Measurements from ENCODE around the gene CTNNA2.

The CTNNA2 gene

GRCh38 chr2:80638783-80639182, 1125.9 kb downstream of the CTNNA2 start:
- TF ChIP-seq ZBTB7A (IDR thresholded peaks at IDR 0.05; ENCODE audit: low read depth), result no peak
- no peak for TF ChIP-seq TEAD4 (IDR thresholded peaks at IDR 0.05)
- TF ChIP-seq, protein P1, sequence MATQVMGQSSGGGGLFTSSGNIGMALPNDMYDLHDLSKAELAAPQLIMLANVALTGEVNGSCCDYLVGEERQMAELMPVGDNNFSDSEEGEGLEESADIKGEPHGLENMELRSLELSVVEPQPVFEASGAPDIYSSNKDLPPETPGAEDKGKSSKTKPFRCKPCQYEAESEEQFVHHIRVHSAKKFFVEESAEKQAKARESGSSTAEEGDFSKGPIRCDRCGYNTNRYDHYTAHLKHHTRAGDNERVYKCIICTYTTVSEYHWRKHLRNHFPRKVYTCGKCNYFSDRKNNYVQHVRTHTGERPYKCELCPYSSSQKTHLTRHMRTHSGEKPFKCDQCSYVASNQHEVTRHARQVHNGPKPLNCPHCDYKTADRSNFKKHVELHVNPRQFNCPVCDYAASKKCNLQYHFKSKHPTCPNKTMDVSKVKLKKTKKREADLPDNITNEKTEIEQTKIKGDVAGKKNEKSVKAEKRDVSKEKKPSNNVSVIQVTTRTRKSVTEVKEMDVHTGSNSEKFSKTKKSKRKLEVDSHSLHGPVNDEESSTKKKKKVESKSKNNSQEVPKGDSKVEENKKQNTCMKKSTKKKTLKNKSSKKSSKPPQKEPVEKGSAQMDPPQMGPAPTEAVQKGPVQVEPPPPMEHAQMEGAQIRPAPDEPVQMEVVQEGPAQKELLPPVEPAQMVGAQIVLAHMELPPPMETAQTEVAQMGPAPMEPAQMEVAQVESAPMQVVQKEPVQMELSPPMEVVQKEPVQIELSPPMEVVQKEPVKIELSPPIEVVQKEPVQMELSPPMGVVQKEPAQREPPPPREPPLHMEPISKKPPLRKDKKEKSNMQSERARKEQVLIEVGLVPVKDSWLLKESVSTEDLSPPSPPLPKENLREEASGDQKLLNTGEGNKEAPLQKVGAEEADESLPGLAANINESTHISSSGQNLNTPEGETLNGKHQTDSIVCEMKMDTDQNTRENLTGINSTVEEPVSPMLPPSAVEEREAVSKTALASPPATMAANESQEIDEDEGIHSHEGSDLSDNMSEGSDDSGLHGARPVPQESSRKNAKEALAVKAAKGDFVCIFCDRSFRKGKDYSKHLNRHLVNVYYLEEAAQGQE (IDR thresholded peaks at IDR 0.05; ENCODE audit: low read depth), result no peak
- TF ChIP-seq NFIC (IDR thresholded peaks at IDR 0.05), result no peak
- no peak for TF ChIP-seq RAD21 (IDR thresholded peaks at IDR 0.05; ENCODE audit: low read depth)
- TF ChIP-seq, protein P2, sequence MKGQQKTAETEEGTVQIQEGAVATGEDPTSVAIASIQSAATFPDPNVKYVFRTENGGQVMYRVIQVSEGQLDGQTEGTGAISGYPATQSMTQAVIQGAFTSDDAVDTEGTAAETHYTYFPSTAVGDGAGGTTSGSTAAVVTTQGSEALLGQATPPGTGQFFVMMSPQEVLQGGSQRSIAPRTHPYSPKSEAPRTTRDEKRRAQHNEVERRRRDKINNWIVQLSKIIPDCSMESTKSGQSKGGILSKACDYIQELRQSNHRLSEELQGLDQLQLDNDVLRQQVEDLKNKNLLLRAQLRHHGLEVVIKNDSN (IDR thresholded peaks at IDR 0.05), result no peak
- no peak for TF ChIP-seq TAF1 (IDR thresholded peaks at IDR 0.05; ENCODE audit: low read depth)
- no peak for TF ChIP-seq EP300 (IDR thresholded peaks at IDR 0.05; ENCODE audit: borderline replicate concordance)
- no peak for TF ChIP-seq CEBPB (IDR thresholded peaks at IDR 0.05)
- TF ChIP-seq CREB1 (IDR thresholded peaks at IDR 0.05; ENCODE audit: low read depth), result no peak

DNA sequence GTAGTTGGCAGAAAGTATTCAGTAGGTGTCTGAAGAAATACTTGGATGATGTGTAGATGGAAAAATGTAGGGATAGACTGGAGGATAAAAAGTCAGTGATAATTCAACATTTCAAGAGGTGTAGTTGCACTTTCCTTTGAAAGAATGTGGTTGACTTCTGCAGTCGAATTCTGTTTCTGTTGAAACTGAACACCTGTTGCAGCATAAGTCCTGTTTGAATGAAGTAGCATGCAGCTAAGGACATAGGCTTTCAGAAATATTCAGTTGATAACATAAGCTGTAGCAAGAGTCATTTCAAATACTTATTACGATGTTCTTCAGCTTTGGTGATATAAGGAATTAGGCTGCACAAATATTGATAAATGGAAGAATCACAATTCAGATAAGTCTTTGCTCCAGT, 1129.6 kb downstream of the CTNNA2 start:
- TF ChIP-seq, protein P3, sequence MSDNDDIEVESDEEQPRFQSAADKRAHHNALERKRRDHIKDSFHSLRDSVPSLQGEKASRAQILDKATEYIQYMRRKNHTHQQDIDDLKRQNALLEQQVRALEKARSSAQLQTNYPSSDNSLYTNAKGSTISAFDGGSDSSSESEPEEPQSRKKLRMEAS (IDR thresholded peaks at IDR 0.05), result no peak
- TF ChIP-seq TCF12 (IDR thresholded peaks at IDR 0.05; ENCODE audit: low read depth) (no peak), FOXM1 (IDR thresholded peaks at IDR 0.05; ENCODE audit: borderline replicate concordance, low read depth) (no peak), CEBPB (IDR thresholded peaks at IDR 0.05) (no peak), RAD21 (IDR thresholded peaks at IDR 0.05; ENCODE audit: low read depth) (no peak), TAF1 (IDR thresholded peaks at IDR 0.05; ENCODE audit: low read depth) (no peak), ZBTB7A (IDR thresholded peaks at IDR 0.05; ENCODE audit: low read depth) (no peak), TEAD4 (IDR thresholded peaks at IDR 0.05) (no peak), EGR1 (IDR thresholded peaks at IDR 0.05) (no peak), EP300 (IDR thresholded peaks at IDR 0.05; ENCODE audit: borderline replicate concordance) (no peak), YY1 (IDR thresholded peaks at IDR 0.05; ENCODE audit: low read depth) (no peak), CREB1 (IDR thresholded peaks at IDR 0.05; ENCODE audit: low read depth) (no peak), NFIC (IDR thresholded peaks at IDR 0.05) (no peak)
- TF ChIP-seq, protein P2 (IDR thresholded peaks at IDR 0.05), result no peak
- TF ChIP-seq, protein P1 (IDR thresholded peaks at IDR 0.05; ENCODE audit: low read depth), result no peak

GRCh38 chr2:80643598-80643997, 1130.7 kb downstream of the CTNNA2 start:
- TF ChIP-seq TCF12 (IDR thresholded peaks at IDR 0.05; ENCODE audit: low read depth) (no peak), TAF1 (IDR thresholded peaks at IDR 0.05; ENCODE audit: low read depth) (no peak), FOXM1 (IDR thresholded peaks at IDR 0.05; ENCODE audit: borderline replicate concordance, low read depth) (no peak), RAD21 (IDR thresholded peaks at IDR 0.05; ENCODE audit: low read depth) (no peak), YY1 (IDR thresholded peaks at IDR 0.05; ENCODE audit: low read depth) (no peak), EGR1 (IDR thresholded peaks at IDR 0.05) (no peak), TEAD4 (IDR thresholded peaks at IDR 0.05) (no peak), NFIC (IDR thresholded peaks at IDR 0.05) (no peak), EP300 (IDR thresholded peaks at IDR 0.05; ENCODE audit: borderline replicate concordance) (no peak), CREB1 (IDR thresholded peaks at IDR 0.05; ENCODE audit: low read depth) (no peak), ZBTB7A (IDR thresholded peaks at IDR 0.05; ENCODE audit: low read depth) (no peak), CEBPB (IDR thresholded peaks at IDR 0.05) (no peak)
- TF ChIP-seq, protein P2 (IDR thresholded peaks at IDR 0.05), result no peak
- TF ChIP-seq, protein P1 (IDR thresholded peaks at IDR 0.05; ENCODE audit: low read depth), result no peak
- TF ChIP-seq, protein P3 (IDR thresholded peaks at IDR 0.05), result no peak

DNA sequence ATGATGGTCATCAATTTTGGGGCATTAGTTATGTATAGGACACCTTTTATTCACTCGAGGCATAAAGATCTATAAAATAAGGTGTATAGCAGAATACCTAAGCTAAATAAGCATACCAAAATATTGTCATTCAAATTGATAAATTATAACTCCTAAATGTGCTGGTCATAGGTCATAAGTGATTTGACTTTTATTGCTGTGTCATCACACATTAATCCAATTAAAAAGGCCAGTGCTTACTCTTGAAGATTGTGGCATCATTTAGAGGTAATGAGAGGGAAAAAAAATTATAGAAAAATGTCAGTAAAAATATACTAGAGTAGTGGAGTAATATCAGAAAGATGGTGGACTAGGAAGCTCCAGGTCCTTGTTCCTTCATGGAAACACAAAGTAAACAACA, 1138.6 kb downstream of the CTNNA2 start:
- TF ChIP-seq CREB1 (IDR thresholded peaks at IDR 0.05; ENCODE audit: low read depth) (no peak), TEAD4 (IDR thresholded peaks at IDR 0.05) (no peak), NFIC (IDR thresholded peaks at IDR 0.05) (no peak), EGR1 (IDR thresholded peaks at IDR 0.05) (no peak), TCF12 (IDR thresholded peaks at IDR 0.05; ENCODE audit: low read depth) (no peak), YY1 (IDR thresholded peaks at IDR 0.05; ENCODE audit: low read depth) (no peak), ZBTB7A (IDR thresholded peaks at IDR 0.05; ENCODE audit: low read depth) (no peak), RAD21 (IDR thresholded peaks at IDR 0.05; ENCODE audit: low read depth) (no peak), CEBPB (IDR thresholded peaks at IDR 0.05) (no peak)
- TF ChIP-seq, protein P2 (IDR thresholded peaks at IDR 0.05), result no peak
- TF ChIP-seq, protein P3 (IDR thresholded peaks at IDR 0.05), result no peak
